HG02970 (cell line): ENCODE results near the gene FAM111B.

Source experiments
- ATAC-seq: cut with Tn5 transposase; IDR thresholded peaks from one replicate; pipeline ENCODE4 v1.9.1; 2021; ENCODE audit warnings: mild to moderate bottlenecking, moderate library complexity, moderate number of reproducible peaks; ENCODE audit not compliant: unreplicated experiment, low FRiP score

FAM111B gene

DNA sequence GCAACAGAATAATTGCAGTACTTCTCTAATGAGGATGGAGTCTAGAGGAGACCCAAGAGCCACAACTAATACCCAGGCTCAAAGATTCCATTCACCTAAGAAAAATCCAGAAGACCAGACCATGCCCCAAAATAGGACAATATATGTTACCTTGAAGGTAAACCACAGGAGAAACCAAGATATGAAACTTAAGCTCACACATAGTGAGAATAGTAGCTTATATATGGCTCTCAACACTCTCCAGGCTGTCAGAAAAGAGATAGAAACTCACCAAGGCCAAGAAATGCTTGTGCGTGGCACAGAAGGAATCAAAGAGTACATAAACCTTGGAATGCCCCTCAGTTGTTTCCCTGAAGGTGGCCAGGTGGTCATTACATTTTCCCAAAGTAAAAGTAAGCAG is 44.7 kb downstream of the FAM111B start:
- ATAC-seq: no peak

DNA sequence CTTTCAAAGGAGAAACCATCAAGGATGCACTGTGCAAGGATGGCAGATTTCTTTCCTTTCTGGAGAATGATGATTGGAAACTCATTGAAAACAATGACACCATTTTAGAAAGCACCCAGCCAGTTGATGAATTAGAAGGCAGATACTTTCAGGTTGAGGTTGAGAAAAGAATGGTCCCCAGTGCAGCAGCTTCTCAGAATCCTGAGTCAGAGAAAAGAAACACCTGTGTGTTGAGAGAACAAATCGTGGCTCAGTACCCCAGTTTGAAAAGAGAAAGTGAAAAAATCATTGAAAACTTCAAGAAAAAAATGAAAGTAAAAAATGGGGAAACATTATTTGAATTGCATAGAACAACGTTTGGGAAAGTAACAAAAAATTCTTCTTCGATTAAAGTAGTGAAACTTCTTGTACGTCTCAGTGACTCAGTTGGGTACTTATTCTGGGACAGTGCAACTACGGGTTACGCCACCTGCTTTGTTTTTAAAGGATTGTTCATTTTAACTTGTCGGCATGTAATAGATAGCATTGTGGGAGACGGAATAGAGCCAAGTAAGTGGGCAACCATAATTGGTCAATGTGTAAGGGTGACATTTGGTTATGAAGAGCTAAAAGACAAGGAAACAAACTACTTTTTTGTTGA is 45.4 kb downstream of the FAM111B start:
- ATAC-seq: peak; percentile 57

DNA sequence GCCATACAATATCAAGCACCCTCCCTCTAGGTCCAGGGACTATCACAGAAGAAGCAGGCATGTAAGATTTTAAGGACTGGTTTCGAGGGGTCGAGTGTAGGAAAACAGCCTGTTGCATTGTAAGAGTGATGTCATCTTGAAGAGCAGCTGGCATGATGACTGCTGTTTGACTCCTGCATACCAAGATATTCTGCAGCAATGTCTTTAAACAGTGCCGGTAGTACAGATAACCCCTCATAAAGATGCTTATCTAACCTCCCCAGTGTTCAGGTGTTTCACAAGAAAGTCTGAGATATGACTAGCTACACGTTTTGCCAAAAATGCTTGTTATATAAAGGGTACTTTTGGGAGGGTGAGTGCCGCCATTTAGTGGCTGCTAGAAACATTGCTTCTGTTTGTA is 47.6 kb downstream of the FAM111B start:
- ATAC-seq: no peak

DNA sequence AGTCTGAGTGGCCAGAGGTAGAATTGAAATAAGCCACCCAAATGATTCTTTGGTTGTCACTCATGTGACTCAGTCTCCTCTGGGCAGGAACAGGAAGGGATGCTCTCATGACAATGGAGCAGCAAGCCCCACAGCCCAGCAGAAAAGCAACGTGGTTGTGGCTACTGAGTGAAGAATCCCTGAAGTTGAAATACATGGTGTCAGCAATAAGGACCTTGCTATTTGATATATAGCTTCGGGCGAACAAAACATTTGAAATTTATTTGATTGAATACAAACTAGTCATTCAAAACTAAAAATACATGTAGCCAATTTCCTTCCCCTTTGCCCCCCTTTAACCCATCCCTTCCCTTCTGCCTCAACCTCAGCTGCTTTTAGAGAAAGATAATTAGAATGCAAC is 50.4 kb downstream of the FAM111B start:
- ATAC-seq: no peak

DNA sequence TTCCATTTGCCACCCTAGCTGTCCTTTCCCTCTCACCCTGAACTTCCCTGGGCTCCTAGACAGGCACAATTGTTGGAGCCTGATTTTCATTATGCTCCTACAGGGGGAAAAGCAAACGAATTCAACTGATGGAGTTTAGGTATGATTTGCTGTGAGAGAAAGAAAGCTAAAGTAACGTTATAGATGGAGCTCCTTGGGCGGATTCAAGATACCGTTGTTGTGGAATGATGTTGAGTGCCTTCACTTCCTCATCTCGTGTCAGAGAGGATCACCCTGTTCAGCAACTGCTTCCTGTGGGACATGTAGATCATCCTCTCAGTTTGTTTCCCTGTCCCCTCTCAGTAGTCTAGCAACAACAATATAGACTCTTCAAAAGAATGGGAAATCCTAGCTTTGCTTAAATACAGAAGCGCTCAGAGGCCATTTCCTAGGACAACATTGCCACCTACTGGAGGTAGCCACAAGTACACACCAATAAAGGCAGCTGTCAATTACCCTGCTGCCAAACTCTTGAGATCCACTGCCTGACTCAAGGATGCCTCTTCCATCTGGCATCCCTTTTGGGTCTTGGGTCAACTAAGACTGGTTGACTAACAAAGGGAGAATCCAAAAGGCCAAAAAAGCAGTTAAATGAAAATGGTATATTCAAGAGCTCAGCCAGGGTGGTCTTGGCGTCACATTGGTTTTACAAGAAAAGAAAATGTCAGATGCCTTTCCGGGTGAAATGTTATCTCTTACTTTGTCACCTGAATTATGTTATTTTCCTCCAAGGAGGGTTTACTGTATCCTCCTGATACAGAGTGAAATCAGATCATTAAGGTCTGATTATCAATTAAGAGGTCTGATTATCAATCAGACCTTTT is 51.4 kb downstream of the FAM111B start:
- ATAC-seq: peak; percentile 74

DNA sequence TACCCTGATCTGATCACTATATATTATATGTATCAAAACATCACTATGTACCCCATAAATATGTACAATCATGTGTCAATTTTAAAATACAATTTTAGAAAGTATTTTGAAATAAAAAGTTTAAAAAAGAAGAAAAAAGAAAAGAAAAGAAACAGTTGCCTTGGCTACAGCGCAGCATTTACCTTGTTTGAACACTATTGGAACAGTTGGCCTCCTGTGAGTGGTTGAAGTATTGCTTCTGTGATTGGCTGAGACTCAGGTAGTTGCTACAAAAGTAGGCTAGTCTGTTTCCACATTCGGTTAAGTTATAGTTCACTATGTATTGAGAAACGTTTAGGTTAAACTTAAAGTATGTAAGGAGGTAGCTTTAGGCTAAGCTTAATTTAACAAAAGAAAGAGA is 57.0 kb downstream of the FAM111B start:
- ATAC-seq: no peak

DNA sequence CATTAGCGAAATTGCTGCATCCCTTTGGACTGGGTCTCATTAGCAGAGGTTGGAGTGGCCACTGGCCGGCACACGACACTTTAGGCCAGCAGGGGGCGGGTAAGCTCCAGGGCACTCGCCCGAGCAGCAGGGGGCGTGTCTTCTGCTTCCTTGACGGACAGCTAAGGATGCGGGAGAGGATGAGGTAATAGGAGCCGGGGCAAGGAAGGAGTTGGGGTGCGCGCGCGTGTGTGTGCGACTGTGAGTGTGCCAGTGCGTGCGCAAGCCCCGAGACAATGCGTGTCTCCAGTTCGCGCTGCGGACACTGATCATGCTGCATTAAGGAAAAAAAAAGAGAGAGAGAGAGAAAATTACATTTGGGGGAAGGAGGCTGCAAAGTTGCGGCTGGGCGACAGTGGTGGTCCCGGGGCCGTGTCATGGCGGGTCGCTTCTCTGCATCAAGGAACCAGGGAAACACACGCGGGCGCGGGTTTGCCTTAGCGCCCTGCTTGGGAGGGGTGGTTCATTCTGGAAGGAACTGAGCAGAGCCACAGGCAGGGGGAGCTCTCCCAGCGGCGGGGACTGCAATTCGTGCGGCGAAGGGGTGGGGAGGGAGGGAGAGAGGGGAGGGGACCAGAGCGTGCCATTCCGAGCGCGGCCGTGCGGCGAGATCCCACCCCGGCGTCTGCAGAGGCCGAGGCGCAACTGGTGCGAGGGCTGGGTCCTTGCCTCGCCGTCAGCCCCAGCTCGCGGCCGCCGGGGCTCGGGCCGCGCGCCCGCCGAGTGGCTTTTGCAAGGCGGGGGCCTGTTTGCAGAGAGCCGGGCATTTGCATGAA is 64.7 kb downstream of the FAM111B start, which contains the start of gene DTX4:
DTX4 (plus strand) TSS at position 625 of the 815 bp plus-strand sequence. CDS start 464 bp downstream, outside the sequence.
- ATAC-seq: peak; percentile 74

DNA sequence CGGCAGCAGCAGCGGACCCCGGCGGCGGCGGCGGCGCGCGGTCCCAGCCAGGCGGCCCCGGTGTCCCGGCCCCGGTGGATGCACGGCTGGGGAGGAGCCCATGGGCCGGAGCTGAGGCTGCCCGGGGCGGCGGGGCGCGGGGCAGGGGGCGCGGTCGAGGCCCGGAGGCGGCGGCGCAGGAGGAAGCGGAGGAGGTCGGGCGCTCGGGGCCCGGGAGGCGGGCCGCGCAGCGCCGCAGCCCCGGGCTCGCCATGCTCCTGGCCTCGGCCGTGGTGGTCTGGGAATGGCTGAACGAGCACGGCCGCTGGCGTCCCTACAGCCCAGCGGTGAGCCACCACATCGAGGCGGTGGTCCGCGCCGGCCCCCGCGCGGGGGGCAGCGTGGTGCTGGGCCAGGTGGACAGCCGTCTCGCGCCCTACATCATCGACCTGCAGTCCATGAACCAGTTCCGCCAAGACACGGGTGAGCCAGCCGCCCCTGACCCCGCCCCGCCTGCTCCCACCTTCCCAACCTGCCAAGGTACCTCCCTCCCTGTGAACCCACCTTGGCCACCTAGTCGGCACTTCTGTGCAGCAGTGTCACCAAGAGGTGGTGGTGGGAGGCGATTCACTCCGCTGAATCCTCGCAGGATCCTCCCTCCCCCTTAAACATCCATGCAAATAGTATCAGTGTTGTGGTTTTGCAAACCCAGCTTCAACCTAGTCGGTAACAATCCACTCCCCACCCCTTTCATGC is 65.5 kb downstream of the FAM111B start:
- ATAC-seq: peak; percentile 22

DNA sequence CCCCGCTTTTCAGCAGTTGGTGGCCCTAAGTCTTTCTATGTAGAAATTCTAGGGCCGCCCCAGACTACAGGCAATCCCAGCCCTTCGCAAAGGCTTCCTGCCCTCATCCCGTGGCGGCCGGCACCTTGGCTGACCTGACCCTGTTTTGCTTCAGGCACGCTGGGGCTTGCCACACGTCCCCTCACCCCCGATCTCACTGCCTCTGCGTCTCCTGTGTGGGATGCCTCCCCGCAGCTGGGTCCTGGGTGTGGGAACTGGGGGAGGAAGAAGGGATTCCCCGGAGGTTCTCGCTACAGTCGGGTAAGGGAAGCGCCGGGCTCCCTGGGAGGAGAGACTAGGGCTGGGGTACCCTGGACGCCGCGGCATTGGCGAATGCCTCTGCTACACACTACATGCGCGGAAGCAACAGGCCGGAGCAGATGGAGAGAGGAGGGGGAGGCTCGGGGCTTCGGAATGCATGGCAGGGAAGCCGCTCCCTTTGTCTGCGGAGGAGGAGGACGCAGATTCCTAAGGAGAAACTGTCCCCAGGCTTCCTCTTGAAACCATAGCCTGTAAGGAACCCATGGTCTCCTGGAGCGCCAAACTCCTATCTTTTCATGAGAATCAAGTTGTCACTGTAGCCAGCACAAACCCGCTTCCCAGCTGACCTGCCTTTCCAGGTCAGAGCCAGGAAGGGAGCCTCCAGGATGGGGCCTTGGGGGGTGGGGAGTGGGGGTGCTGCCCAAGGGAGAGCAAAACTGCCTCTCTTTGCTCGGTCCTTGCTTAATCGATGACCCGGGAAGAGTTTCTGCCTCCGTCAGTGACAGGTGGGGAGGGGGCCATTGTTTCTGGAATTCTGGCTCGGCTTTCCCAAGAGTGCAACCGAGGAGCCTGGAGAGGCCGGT is 66.3 kb downstream of the FAM111B start:
- ATAC-seq: no peak

DNA sequence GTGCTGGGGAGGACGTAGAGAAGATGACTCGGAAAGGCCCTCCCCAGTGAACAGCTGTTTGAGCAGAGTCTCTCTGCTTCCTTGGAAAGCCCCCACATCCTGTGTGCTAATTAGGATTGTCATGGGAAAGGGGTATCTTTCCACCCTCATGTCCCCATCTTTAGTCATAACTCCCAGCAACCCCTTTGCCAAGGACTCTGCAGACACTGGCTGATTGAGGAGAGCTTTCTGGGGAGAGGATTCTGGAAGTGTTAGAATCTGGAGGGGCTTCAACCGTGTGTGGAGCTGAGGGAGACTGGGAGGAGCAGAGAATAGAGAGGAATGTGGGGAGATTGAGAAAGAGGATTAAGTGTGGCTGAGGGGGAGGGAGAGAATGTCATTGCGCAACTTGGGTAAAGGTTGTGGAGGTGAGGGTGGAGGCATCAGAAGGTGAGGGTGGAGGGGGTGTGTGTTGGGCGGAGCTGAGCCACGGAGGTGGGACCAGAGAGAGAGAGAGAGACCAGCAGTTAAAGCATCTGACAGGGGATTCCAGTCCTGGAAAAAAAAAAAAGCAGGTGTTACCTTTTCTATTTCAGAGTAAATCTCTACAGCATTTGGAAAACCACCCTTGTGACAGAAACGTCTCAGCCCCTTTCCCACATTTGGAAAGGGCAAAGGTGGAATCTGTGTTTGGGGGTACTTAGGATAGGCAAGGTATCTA is 67.1 kb downstream of the FAM111B start:
- no peak for ATAC-seq

DNA sequence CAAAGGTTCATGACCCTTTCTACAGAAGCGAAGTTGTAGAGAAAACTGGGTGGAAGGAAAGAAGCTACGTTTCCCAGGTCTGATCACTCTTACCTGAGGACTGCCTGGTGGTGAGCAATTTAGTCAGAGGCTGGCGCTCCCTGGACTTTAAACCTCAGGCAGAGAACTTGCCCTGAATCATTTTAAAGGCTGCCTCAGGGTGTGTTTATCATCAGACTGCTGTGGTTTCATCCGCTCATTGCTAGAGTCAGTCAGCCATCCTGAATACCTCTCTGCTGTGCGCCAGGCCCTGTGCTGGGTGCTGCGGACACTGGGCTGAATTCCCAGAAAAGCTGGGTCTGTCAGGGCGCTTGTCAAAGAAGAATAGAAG is 67.6 kb downstream of the FAM111B start:
- no peak for ATAC-seq

DNA sequence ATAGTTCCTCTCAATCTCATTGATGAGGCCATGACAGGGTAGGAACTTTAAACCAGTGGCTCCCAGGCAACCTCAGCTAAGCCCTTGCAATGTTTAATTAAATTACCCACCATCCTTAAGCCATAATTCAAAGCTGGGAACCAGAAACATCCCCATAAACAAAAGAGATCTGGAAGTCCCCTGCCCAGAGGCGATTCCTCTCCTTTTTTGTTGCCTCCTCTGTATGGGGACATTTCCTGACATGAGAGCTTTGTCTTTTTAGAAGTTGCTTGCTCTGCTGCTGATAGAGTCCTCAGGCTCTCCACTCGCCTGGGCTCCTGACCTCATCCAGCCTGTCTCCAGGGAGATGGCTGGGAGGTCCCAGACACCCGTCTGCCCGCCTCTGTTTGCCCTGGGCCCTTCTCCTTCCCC is 68.1 kb downstream of the FAM111B start:
- ATAC-seq: no peak

DNA sequence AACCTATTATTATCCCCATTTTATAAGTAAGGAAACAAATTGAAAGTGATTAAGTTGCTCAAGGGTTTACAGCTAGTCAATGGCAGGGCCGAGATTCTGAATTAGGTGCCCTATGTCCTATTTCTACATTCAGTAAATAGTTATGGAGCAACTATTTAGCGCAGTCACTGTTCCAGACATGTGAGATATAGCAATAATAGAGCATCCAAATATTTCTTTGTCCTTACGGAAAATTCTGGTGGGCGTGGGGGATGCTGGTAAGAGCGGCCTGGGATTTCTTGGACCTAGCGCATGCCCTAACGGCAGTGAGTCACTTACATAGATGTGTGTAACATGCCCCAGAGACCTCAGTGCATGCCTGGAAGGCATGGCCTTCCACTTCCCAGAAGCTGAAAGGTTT is 69.3 kb downstream of the FAM111B start:
- ATAC-seq: no peak
